Ureter (tissue), 1 donor: ENCODE measurements around the gene PSMB11. TPM values are rescaled to one million over a fixed set of nuclear protein-coding genes. Genes with fewer than 3 reads are reported as not detected.
A peak's percentile ranks its signal among the peaks of the same experiment; 100 is the strongest.

Source experiments
- DNase-seq: peaks from one replicate; pipeline ENCODE4 v3.0.0-alpha.2; 2020; ENCODE audit warnings: low spot score
- total RNA-seq: library from RNA; stranded (reverse); gene quantifications from one replicate; pipeline ENCODE4 v1.2.4, GENCODE V29; 2023
- donor health status: DM: yes; HTN: yes; CAD: no.

Gene PSMB11
- total RNA-seq, 1 donor from 2014 or later, result not detected

DNA sequence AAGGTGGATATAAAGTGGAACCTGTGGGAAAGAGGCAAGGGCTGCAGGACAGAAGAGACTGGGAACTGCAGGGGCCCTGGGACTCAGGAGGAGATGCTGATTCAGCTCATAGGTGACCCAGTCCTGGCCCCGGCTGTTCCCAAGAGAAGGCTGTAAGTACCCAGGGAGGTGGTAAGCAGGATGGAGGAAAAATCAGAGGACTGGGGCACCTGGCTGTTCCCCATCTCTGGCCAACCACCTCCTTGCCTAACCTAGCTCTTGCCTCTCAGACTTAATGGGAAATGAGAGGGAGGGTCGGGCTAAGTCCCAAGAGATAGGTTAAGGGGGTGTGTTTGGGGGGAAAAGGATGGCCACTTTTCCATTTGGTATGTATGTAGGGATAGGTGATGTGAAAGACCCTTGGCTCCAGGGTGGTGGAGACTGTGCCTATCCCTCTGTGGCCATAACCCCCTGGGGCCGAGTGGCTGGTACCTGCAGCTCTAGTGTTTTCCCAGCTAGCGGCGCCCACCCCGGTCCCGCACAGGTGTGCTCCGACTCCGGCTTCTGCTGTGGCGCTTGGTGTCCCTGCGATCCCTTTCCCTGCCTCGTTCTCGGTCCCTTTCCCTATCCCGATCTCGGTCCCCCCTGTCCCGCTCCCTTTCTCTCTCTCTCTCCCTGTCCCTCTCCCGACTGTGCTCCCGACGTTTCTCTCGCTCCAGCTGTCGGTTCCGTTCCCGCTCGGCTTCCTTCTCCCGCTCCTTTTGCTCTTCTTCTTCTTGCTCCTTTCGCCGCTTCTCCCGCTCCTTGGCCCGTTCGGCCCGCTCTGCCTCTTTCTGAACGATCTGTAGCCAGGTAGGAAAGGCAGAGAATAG lies 16.9 kb downstream of the PSMB11 start:
- no peak for DNase-seq

DNA sequence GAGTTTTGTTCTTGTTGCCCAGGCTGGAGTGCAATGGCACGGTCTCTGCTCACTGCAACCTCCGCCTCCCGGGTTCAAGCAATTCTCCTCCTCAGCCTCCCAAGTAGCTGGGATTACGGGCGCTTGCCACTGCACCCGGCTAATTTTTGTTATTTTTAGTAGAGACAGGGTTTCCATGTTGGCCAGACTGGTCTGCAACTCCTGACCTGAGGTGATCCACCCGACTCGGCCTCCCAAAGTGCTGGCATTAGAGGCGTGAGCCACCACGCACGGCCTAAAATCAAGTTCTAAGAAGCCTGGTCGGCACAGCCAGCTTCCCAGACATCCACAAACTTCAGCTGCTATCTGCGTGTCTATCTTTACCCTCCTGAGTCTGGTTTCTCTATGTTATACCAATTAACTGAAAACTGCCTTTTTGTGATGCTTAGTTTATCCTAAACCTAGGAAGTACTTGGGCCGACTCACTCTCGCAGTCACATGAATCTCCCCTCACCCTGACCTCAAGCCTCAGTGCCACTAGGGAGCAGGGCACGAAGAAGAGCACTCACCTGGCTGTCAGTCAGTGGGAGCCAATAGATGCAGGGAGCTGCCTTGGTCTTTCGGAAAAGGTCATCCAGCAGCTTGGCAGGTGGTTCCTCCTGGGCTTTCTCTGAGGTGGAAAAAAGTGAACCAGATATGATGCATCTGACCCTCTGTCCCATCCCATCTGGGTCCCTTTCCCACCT lies 18.7 kb downstream of the PSMB11 start:
- no peak for DNase-seq

DNA sequence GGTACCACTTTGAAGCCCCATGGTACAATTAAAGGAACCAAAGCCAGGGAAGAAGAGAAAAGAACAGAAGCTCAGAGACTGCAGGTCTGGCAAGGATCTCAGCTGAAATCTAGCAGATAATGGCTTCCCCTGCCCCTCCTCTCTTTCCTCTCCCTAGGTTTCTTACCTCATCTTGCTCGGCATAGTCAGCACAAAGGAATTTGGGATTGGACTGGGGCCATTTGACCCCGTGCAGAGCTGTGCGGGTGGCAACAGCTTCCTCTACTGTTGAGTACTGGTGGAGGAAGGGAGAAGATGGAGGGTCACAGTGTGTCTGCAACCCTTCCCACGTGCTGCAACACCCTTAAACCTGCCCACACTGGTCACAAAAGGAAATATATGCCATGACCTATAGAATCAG lies 20.0 kb downstream of the PSMB11 start:
- DNase-seq, result peak; percentile 79

DNA sequence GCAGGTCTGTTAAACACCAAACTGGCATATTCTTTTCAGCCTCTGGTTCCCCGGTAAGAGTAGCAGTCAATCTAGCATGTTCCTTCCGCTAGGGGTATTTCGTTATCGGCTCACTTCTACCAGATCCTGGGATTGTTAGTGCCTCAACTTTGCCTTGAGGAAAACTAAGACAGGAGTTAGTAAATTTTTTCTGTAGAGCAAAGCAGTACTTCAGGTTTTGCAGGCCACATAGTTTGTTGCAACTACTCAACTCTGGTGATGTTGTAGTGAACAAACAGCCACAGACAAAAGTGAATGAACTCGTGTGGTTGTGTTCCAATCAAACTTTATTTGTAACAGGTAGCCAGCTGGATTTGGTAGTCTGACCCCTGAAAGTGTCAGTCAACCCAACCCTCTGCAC lies 21.6 kb downstream of the PSMB11 start:
- DNase-seq, result no peak

DNA sequence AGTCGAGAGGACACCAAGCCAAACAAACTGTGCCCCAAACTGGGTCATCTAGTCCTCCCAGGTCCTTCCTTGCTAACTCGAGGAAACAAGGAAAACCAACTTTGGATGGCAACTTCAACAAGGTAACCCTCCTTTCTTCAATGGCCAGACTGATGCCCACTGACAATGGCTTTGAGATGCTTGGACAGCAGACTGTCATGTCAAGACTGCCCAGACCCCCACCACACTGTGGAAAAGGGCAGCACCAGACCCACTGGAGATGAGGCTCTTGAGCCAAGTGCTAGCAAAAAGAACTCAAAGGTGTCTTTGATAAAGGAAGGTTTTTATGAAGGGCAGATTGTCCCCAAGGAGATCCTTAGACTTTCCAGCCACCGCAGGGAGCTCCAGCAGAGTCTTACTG lies 24.4 kb downstream of the PSMB11 start:
- DNase-seq, result no peak

DNA sequence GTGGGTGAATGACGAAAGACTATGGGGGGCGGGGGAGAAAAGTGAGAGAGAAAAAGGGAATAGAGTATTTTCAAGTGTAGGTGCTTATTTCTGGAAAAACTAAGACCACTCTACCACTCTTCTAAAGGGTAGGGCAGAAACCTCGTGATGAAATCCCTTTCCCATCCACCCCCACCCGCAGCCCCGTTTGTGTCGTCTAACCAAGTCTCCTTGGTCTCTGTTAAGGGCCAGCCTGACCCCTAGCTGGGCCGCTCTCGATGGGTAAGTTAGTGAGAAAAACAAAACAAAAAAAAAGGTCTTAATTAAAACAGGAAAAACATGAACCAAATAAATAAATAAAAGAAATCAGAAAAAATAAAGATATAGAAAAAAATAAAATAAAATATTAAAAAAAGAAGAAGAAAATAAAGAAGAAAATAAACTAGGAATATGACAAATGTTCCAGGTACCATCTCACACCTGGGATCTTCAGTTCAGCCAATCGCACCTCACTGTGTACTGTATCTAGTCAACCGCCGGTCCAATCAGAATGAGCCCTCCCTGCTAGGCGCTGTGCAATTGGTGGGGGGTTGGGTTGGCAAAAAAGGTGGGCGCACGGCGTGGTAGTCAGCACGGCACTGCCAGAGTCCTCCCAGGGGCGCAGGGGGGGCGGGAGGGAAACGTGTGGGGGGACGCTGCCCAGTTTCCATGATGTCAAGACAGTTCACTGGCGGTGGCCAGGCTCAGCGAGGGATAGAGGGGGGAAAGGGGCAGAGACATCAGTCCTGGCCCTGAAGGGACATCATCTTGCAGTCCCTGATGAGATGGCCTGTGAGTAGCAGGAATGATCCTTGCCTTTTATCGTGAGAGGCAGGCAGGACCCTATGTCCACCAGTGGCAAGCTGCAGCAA lies 25.1 kb downstream of the PSMB11 start:
- no peak for DNase-seq

DNA sequence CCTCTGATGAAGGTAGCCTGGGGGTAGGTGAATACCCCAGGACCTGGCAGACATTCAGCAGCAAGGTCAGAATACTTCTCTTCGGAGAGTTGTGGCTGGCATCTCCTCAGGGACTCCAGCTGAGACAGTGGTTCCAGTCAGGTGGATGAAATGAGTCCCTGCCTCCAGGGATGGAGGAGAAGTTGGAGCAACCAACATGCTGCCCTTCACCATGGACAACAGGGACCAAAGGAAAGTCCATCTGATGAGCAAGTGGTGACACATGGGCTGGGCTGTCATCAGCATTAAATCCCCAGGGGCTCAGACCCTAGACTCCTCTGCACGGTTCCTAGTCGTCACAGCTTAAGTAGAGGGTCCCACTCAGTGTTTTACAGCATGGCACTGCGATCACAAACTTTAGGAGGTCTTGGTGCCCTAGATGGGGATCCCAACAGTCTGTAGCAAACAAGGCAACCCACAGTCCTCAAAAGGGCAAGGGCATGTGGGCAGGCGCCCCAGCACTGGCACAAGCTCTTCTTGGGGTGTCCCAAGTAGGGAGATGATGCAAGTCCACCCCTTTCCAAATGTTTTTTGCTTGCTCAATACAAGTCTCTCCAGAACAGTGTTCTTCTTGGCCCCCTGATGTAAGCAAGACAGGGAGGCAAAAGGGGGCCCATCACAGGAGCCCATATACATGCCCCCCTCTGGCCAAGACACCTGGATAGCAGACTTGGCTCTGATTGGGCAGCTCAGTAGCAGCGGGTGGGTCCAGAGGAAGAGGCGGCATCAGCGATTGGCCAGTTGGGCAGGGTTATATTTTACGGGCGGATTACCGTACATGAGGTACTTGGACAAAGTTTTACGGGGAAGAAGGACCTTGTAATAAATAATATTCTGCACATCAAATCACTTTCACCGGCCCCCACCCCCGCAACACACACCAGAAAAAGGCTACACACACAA lies 26.1 kb downstream of the PSMB11 start:
- DNase-seq, result no peak

DNA sequence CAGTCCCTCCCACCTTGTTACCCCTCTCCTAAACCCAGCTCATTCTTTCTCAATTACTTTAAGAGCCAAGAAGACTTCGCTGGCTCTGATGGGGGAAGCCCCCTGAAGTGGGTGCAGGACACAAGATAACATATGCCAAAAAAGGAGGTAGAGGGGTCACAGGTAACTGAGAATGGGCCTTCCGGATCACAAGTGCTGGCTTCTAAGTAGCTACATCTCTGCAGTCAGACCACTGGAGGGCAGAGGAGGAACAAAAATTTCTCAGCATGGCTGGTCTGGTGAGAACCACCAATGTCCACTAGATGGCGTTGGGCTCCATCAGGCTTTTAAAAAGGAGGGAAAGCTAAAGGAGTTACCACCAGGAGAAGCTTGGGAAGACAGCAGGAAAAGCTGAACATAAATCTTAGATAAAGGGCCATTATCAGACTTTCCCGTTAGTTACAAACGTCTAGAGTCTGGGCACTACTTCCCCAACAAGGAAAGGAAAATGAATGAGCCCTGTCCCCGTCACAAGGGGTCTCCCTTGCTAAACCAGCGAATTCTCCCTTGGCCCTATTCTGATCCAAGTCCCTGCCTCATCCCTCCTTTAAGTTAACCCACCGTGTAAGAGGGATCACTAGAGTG lies 26.9 kb downstream of the PSMB11 start:
- DNase-seq, result peak; percentile 87

DNA sequence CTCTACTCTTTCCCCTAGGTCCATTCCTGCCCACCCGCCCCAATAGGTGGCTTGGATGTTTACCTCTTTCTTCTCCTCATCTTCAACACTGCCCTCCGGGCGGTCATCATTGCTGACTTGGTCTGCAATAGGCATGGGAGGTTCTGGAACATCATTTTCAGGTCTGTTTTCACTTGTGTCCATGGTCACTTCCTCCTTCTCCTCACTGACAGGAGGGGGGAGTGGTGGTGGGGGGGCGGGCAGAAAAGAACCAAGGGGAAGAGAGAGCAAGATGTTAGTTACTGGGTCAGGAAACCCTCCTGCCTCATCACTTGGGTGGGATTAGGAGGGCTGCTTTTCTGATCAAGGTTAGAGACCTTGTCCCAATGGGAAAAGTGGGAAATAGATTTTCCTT lies 27.4 kb downstream of the PSMB11 start:
- no peak for DNase-seq

DNA sequence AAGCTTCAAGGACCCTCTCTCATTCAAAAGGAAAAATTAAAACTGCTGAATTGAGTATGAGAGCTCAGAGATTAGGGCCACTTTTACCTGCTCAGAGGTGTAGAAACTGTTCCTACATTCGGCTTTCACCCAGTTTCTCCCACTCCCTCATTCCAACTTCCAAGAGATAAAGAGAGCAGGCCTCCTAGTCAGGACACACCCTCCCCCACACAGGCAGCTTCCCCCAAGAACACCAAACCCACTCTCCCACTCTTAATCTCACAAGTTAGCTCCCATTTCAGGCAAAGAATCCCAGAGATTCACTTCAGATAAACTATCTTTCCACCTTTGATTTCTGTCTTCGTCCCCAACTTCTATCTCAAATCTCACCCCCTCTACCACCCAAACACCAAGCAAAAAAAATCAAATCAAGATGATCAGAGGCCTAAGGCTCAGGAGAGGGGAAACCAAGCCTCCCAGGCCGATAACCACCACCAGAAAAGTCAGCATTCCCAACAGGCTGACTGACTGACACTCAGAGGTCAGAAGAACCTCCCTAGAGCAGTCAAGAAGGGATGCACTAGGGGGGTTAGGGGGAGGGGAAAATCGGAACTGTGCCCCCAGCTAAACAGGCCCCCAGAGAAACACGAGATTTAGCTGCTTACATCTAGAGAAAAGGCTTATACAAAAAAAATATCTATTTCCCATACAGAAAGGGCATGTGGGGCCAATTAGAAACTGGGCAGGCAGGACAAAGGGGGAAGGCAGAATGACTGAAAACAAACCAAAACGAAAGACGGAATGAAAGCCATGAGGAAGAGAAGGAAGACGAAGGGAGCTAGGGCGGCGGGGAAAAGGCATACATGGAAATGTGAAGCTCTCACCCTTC lies 28.5 kb downstream of the PSMB11 start:
- no peak for DNase-seq

DNA sequence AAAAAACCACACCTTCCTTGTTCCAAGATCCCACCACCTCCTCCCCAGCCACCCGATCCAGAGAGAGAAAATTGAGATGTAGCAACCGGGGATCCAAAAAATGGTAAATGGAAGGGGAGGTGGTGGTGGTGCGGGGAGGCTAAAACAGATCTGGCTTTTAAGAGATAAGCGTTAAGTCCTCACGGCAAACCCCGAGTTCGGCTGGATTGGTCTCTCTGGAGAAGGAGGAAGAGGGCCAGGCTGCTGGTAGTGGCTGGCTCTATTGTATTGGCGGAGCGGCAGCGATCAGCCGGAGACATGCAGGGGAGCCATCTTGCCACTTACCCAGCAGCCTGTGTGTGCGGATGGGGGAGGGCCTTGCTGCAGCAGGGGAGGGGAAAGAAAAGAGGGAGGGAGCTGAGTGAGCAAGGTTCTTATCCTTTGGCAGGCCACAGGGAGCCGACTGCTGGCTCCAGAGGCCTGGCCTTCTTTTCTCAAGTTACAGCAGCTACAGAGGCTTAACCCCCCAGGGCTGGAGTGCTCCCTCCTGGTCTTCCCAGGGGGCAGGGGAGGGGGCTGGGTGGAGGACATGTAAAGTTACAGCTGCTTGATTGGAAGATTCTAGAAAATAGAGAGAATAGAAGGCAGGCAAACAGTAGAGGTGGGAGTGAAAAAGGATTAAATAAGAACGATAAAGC lies 29.4 kb downstream of the PSMB11 start:
- DNase-seq, result peak; percentile 88

DNA sequence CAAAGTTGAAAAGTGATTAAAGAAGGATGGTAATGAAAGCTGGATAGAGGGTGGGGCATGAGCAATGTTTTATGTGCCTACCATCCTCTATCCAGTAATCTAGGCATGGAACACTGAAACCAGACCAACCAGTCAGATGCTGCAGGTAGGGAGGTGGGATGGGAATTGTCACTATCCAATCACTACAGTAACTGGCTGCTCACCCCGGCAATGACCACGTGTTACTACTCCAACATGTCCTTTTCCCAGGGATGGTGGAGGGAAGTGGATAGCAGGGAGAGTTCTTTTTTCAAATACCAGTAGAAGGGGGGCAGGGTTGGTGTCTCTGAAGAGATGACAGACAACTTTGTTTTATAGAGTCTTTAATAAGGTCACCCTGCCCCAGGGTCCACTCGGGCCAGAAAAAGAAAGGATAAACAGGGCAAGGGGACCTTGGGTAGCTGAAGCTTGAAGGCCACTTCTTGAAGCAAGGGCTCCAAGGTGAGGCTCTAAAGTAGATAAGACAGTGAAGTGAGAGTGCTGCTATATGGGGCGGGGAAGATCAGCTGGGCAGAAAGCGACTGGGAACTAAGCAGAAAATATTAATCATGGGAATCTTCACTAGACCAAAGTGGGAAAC lies 30.0 kb downstream of the PSMB11 start:
- no peak for DNase-seq

DNA sequence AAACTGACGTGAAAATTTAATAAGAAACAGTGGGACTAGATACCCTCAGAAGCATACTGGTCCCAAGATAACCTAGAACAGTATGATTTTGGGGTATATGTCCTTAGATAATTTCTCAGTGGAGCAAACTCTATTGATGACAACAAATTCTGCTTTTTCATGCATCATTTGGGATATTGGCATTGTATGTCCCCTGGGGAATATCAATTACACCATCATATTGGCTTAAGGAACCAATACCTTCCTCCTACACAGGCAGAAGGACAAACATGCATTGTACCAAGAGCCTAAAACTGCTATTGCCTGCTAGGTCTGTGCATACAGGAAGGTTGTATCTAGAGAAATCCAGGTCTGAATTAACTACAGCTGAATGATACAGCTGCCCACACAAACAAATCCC lies 32.9 kb downstream of the PSMB11 start:
- DNase-seq, result no peak

DNA sequence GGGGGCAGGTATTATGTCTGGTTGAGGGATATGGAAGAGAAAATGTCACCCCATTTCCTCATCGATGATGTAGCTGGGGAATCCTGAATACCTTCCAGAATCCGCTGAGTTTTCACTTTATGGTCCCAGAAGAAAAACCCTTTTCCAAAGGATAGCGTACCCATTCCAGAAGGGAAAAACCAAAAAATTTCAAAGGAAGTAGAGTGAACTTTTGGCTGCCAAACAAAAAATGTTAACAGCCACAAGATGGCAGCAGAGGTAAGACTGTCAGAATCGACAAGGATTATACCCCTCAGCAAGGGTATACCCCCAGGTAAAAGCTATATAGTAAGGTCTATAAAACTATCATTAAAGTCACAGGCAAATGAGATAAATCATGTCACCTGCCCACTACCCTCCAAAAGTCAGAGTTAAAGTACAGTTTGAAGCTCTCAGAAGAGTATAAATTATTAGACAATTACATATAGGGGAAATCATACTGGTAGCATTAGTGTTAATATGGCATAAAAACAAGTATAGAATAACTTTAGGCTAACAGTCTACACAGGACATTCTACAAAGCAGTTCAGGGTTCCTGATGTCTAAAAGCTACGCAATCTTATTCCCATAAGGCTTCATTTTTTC lies 34.9 kb downstream of the PSMB11 start:
- no peak for DNase-seq

DNA sequence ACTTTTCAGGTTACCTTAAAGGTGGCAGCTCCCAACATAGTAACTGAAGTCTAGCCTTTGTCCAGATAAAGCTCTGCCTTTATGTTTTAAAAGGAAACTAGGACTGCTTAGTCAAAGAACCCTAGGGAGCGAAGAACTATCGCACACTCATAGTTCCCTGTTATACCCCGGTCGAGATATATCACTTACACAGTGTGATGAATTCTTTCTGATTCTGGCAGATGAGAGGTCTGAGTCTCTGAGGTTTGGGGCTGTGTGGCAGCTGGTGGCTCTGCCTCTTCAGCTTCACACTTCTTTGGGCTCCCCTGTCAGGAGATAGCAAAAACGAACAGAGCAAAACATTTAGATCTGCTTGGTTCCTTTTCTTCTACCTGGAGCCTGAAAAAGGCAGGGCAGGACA lies 36.0 kb downstream of the PSMB11 start:
- no peak for DNase-seq

DNA sequence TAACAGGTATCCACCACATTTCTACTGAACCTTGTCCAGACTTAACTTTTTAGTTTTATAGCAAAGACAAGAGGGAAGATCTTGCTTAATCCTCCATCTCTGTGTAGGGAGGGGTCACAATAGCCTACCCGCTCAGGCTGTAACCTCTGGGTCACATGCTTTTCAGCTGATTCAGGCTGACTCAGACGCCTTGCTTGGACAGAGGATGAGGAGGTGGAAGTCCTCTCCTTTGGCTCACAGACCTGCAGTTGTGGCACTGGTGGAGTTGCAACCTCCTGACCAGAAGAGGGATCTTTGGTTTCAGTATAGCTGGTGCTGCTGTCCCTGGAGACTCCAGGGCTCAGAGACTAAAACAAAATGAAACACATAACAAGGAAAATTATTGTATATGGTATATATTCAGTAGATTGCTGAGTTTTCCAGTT lies 36.7 kb downstream of the PSMB11 start:
- DNase-seq, result peak; percentile 67

DNA sequence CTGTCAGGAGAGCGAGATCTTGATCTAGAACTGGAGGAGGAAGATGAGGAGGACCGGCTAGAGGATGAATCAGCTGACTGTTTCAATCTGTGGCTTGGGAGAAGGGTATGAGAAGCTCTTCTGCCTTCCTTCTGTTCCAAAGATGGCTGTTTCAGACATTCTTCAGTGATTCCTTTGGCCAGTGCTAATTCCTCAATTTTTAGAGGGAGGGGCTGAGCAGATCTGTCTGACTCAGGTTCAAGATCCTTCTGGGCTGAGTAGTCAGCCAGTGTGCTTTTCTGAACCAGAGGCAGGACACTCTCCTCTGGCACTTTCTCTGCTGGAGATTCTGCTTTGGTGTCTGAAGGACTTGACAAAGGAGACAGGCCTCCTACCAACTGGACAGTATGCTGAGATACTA lies 37.7 kb downstream of the PSMB11 start:
- no peak for DNase-seq

DNA sequence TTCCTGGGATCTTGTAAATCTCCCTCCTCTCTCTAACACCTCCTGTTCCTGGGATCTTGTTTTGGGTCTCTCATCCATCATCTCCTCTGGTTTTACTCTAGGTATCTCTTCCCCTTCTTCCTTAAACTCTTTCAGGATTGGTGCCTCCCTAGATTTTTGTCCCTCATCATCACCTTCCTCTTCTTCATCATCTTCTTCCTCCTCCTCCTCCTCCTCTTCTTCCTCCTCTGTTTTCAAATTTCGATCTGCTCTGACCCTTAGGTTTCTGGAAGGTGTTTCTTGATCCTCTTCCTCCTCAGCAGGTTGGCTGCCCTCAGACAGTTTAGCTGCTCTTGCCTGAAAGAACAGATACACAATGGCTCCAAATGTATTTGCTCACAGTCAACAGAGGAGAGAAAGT lies 38.5 kb downstream of the PSMB11 start:
- DNase-seq, result no peak
